ENCODE measurements around the gene OOSP1. TPM values are rescaled to one million over a fixed set of nuclear protein-coding genes. Genes with fewer than 3 reads are reported as not detected.
"Not testable (repeated sequence)": the region's sequence is repeated elsewhere in the genome, so short reads cannot be mapped to it uniquely, and the experiment has no call there.

OOSP1 gene
- polyA plus RNA-seq, 1 experiment, result not detected

DNA sequence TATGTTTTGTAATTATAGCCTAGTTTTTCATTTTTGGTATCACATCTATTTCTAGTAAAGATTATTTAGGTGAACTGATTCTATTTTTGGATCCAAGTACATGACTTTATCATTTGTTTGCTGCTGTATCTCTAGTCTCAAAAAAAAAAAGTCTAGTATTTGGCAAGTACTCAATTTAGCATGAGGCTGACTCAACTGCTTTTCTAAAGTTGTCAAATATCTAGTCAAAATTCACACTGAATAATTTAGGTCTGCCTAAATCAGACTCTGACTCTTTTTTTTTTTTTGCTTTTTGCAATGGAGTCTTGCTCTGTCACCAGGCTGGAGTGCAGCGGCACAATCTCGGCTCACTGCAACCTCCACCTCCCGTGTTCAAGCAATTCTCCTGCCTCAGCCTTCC is 28.0 kb downstream of the OOSP1 start:
- CTCF ChIA-PET, result no interaction called here
- TF ChIP-seq, protein P1, sequence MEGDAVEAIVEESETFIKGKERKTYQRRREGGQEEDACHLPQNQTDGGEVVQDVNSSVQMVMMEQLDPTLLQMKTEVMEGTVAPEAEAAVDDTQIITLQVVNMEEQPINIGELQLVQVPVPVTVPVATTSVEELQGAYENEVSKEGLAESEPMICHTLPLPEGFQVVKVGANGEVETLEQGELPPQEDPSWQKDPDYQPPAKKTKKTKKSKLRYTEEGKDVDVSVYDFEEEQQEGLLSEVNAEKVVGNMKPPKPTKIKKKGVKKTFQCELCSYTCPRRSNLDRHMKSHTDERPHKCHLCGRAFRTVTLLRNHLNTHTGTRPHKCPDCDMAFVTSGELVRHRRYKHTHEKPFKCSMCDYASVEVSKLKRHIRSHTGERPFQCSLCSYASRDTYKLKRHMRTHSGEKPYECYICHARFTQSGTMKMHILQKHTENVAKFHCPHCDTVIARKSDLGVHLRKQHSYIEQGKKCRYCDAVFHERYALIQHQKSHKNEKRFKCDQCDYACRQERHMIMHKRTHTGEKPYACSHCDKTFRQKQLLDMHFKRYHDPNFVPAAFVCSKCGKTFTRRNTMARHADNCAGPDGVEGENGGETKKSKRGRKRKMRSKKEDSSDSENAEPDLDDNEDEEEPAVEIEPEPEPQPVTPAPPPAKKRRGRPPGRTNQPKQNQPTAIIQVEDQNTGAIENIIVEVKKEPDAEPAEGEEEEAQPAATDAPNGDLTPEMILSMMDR (IDR thresholded peaks at IDR 0.05; ENCODE audit: low read depth, low read length), result no peak
- H3K27me3 ChIP-seq (ENCODE audit: control insufficient read depth, insufficient read depth, low read length), result no peaks in the 10 kb centered on the region

DNA sequence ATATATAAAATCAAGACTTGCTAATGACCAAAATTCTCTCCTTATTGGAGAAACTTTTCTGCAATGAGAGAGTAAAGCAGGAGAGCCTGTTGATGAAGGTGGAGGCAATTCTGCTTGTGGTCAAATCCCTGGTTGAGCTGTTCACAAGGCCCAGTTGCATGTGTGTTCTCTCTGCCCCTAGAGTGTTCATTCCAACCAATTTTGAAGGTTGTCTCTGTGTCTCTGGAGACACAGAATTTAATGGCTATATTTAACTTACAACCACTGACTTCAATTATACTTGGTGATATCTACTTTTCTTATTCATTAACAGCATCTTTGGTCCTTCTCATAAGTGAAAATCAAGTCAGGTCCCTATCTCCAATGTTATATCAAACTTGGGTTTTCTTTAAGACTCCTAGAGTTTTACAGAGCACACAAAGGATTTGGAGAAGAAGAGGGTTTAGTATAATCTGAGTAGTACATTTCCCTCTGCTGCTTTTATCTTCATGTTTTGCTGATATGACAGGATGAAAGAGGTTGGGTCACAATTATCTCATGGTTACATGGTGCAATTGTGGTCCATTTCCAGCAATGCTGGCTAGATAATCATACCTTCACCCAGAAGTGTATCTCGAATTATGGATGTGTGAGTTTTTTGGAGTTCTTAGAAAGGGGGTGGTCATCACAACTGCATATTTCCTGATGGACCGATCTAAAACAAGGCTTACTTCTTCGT is 29.6 kb downstream of the OOSP1 start:
- Histone ChIP-seq H3K4me3 (ENCODE audit: low read depth, low read length) (no peak overlapping the region), H3K9me3 (ENCODE audit: control insufficient read depth, insufficient read depth, low read length) (no peaks in the 10 kb centered on the region; the same call in 1 of the 2 replicates), H3K27ac (ENCODE audit: low read depth, low read length) (no peak overlapping the region), H3K27me3 (ENCODE audit: control insufficient read depth, insufficient read depth, low read length) (no peaks in the 10 kb centered on the region)
- TF ChIP-seq, protein P1 (IDR thresholded peaks at IDR 0.05; ENCODE audit: low read depth, low read length), result no peak
- CTCF ChIA-PET, result no interaction called here
- DNase-seq (ENCODE audit: low read depth, low spot score), result no peak
- POLR2A ChIA-PET, result no interaction called here

More for the DNA sequence above, 28.0 kb downstream of the OOSP1 start:
- Histone ChIP-seq H3K9me3 (ENCODE audit: control insufficient read depth, insufficient read depth, low read length) (no peaks in the 10 kb centered on the region), H3K4me3 (ENCODE audit: low read depth, low read length) (no peak overlapping the region), H3K27ac (ENCODE audit: low read depth, low read length) (no peak overlapping the region)
- POLR2A ChIA-PET, result no interaction called here
- DNase-seq (ENCODE audit: low read depth, low spot score), result no peak

DNA sequence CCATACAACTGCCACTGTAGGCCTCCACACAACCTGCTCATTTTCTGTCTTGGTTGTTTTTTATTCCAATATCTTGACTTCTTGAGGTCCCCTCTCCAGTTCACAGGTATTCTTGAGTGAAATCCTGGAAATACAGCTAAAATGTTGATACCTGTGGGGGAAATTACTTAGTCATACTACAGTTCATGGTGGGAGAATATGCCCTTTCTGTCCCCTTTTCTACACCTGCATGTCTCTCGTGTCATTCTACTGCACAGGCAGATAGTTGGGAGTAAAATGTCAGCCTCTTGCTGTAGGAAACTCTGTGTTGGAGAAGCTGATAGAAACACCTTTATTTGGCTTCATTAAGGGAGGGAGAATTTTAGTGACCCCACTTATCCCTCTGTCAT is 30.2 kb downstream of the OOSP1 start:
- Histone ChIP-seq H3K27me3 (ENCODE audit: control insufficient read depth, insufficient read depth, low read length) (no peaks in the 10 kb centered on the region), H3K9me3 (ENCODE audit: control insufficient read depth, insufficient read depth, low read length) (no peaks in the 10 kb centered on the region; the same call in 1 of the 2 replicates), H3K4me3 (ENCODE audit: low read depth, low read length) (no peak overlapping the region), H3K27ac (ENCODE audit: low read depth, low read length) (no peak overlapping the region)
- DNase-seq (ENCODE audit: low read depth, low spot score), result no peak
- TF ChIP-seq, protein P1 (IDR thresholded peaks at IDR 0.05; ENCODE audit: low read depth, low read length), result no peak
- CTCF ChIA-PET, result no interaction called here
- POLR2A ChIA-PET, result no interaction called here

DNA sequence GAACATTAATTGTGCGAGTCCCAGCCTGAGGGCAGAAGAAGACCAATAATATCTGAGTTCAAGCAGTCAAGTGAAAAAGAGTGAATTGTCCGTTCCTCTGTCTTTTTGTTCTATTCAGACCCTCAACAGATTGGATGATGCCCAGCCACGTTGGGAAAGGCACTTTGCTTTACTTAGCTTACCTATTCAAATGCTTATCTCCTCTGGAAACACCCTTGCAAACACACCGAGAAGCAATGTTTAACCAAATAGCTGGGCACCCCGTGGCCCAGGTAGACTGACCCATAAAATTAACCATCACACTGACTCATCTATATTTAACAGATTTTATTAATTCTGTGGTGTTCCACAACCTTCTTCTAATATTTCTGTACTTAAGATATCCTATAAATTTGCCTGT is 34.9 kb downstream of the OOSP1 start:
- H3K9me3 ChIP-seq (ENCODE audit: control insufficient read depth, insufficient read depth, low read length), result no peaks in the 10 kb centered on the region; the same call in 1 of the 2 replicates
- H3K27ac ChIP-seq (ENCODE audit: low read depth, low read length), result no peak overlapping the region
- H3K27me3 ChIP-seq (ENCODE audit: control insufficient read depth, insufficient read depth, low read length), result no peaks in the 10 kb centered on the region
- DNase-seq (ENCODE audit: low read depth, low spot score), result no peak
- ChIA-PET CTCF (no interaction called here), POLR2A (no interaction called here)
- TF ChIP-seq, protein P1 (IDR thresholded peaks at IDR 0.05; ENCODE audit: low read depth, low read length), result no peak
- H3K4me3 ChIP-seq (ENCODE audit: low read depth, low read length), result no peak overlapping the region

GRCh38 chr11:59981106-59981770 is 43.0 kb downstream of the OOSP1 start:
- no peak overlapping the region for H3K4me3 ChIP-seq (ENCODE audit: low read depth, low read length)
- TF ChIP-seq, protein P1 (IDR thresholded peaks at IDR 0.05; ENCODE audit: low read depth, low read length), result no peak
- H3K27ac ChIP-seq (ENCODE audit: low read depth, low read length), result no peak overlapping the region
- ChIA-PET POLR2A (no interaction called here), CTCF (no interaction called here)
- H3K9me3 ChIP-seq (ENCODE audit: control insufficient read depth, insufficient read depth, low read length), result no peaks in the 10 kb centered on the region
- H3K27me3 ChIP-seq (ENCODE audit: control insufficient read depth, insufficient read depth, low read length), result no peaks in the 10 kb centered on the region
- DNase-seq (ENCODE audit: low read depth, low spot score), result no peak

DNA sequence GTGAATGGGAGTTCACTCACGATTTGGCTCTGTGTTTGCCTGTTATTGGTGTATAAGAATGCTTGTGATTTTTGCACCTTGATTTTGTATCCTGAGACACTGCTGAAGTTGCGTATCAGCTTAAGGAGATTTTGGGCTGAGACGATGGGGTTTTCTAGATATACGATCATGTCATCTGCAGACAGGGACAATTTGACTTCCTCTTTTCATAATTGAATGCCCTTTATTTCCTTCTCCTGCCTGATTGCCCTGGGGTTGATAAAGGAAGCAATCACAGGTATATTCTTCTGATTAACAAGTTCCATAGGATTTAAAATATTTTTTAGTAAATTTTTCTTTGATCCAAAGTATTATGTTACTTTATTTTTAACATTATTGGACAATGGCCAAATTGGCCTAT is 43.8 kb downstream of the OOSP1 start:
- POLR2A ChIA-PET; DNase-seq (ENCODE audit: low read depth, low spot score); CTCF ChIA-PET; H3K4me3 ChIP-seq (ENCODE audit: low read depth, low read length); H3K27ac ChIP-seq (ENCODE audit: low read depth, low read length); H3K9me3 ChIP-seq (ENCODE audit: control insufficient read depth, insufficient read depth, low read length); H3K27me3 ChIP-seq (ENCODE audit: control insufficient read depth, insufficient read depth, low read length): not testable (repeated sequence)

Data from AG04450 (cell line).